RWPE2 (cell line): Measurements from ENCODE around the gene KNTC1.
A peak's percentile ranks its signal among the peaks of the same experiment; 100 is the strongest.

Experiments
- ATAC-seq: fragments of 200-7000 bp; cut with Tn5 transposase; 3 replicates; pipeline ENCODE4 v1.9.1; 2021; ENCODE audit warnings: low read depth
- DNase-seq: peaks from one replicate; pipeline ENCODE4 v3.0.0-alpha.2; 2020; ENCODE audit warnings: low spot score
- H3K27ac ChIP-seq: fragments of 450-650 bp; 2 replicates; pipeline ENCODE4 v1.5.1; 2017; ENCODE audit warnings: mild to moderate bottlenecking; ENCODE audit not compliant: poor library complexity, severe bottlenecking
- H3K27me3 ChIP-seq: fragments of 250-450 bp; sonication (Bioruptor Pico); 2 replicates; pipeline ENCODE4 v1.5.1; 2021; ENCODE audit warnings: mild to moderate bottlenecking, moderate library complexity; ENCODE audit not compliant: insufficient read depth, poor library complexity, severe bottlenecking
- H3K36me3 ChIP-seq: fragments of 250-450 bp; sonication (Bioruptor Pico); 2 replicates; pipeline ENCODE4 v1.5.1; 2020; ENCODE audit warnings: low read depth, mild to moderate bottlenecking, moderate library complexity
- H3K4me1 ChIP-seq: fragments of 250-450 bp; sonication (Bioruptor Pico); 2 replicates; pipeline ENCODE4 v1.5.1; 2021; ENCODE audit warnings: mild to moderate bottlenecking, moderate library complexity; ENCODE audit not compliant: insufficient read depth, poor library complexity, severe bottlenecking
- H3K4me3 ChIP-seq: fragments of 250-450 bp; sonication (Bioruptor Pico); 2 replicates; pipeline ENCODE4 v1.5.1; 2021; ENCODE audit warnings: mild to moderate bottlenecking, moderate library complexity; ENCODE audit not compliant: severe bottlenecking
- H3K9me3 ChIP-seq: fragments of 250-450 bp; sonication (Bioruptor Pico); 2 replicates; pipeline ENCODE4 v1.5.1; 2021; ENCODE audit warnings: mild to moderate bottlenecking, moderate library complexity; ENCODE audit not compliant: severe bottlenecking
- TF ChIP-seq, protein P1 (sequence below): fragments of 450-650 bp; IDR thresholded peaks from one replicate; pipeline ENCODE4 v1.5.1; 2017; ENCODE audit warnings: mild to moderate bottlenecking, moderate library complexity; ENCODE audit not compliant: poor library complexity, severe bottlenecking

The KNTC1 gene

DNA sequence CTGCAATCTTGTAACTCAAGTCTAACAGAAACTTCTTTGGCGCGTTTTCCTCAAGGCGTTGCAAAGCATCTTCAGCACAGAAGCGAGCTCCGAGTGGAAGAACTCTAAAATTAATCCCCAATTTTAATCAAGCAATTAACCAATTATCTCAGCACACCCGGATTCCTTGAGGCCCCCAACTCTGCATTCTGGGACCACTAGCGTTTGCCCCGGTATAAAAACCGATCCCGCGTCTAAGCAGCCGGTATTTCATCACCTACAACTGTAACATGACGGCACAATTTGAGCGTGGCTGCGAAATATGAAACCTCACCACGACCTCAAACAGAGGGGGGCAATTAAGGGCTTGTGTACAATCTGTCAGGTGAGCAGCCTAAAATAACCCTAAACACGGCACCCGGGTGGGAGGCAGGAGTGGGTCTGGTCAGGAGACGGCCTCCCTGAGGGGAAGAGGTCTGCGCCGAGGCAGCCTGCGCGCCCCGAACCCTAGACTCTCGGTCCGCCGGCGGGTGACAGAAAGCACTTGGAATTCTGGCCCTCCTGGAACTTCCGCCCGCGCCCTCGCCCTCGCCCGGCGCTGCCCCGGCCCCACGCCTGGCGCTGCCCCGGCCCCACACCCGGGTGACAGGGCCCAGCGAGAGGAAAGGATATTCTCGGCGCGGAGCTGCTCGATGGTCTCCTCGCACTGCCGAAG lies 26.9 kb upstream of the KNTC1 start:
- no peaks in the 10 kb centered on the region for H3K27me3 ChIP-seq
- DNase-seq (no peak), ATAC-seq (peak; percentile 20)
- H3K4me1 ChIP-seq: peaks cover 10% of the 10 kb centered on the region
- TF ChIP-seq, protein P1, sequence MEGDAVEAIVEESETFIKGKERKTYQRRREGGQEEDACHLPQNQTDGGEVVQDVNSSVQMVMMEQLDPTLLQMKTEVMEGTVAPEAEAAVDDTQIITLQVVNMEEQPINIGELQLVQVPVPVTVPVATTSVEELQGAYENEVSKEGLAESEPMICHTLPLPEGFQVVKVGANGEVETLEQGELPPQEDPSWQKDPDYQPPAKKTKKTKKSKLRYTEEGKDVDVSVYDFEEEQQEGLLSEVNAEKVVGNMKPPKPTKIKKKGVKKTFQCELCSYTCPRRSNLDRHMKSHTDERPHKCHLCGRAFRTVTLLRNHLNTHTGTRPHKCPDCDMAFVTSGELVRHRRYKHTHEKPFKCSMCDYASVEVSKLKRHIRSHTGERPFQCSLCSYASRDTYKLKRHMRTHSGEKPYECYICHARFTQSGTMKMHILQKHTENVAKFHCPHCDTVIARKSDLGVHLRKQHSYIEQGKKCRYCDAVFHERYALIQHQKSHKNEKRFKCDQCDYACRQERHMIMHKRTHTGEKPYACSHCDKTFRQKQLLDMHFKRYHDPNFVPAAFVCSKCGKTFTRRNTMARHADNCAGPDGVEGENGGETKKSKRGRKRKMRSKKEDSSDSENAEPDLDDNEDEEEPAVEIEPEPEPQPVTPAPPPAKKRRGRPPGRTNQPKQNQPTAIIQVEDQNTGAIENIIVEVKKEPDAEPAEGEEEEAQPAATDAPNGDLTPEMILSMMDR: no peak
- H3K9me3 ChIP-seq: no peaks in the 10 kb centered on the region
- peak overlapping the region; percentile 90 for H3K27ac ChIP-seq
- H3K36me3 ChIP-seq: peaks cover 54% of the 10 kb centered on the region
- peak overlapping the region; percentile 65 for H3K4me3 ChIP-seq

DNA sequence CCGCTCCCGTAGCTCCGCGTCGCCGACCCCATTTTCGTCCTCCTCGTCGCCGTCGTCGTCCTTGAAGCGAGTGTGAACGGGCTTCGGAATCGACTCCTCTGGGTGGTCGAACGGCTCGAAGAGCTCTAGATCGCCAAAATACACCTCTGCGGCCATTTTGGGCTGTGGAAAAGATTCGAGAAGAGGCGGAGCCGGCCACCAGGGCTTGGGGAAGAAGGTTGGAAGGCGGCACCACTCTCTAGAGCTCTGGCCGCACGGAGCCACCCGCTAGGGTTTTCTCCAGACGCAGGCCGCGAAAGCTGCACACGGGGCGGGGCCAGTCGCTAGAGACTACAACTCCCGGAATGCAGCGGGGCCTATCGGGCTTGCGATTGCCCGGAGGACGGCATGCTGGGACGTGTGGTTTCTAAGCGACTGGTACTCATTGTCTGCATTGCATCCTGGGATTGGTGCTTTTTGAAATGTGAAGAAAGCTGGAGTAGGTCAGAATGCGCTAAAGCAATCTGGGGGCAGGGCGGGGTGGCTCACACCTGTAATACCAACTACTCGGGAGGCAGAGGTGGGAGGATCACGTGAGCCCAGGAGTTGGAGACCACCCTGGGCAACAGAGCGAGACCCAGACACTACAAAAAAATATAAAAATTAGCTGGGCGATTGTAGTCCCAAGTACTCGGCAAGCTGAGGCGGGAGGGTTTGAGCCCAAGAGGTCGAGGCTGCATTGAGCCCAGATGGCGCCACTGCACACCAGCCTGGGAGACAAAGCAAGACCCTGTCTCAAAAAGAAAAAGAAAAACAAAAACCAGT lies 26.2 kb upstream of the KNTC1 start, which contains the start of gene ZCCHC8:
Gene ZCCHC8, minus strand, starts transcription at position 248 of the 804 bp plus-strand sequence. Its CDS starts 92 bp downstream, at position 156.
- H3K27me3 ChIP-seq: no peaks in the 10 kb centered on the region
- no peaks in the 10 kb centered on the region for H3K9me3 ChIP-seq
- ATAC-seq (peak; percentile 95), DNase-seq (peak; percentile 98)
- TF ChIP-seq, protein P1: peak; percentile 12
- H3K36me3 ChIP-seq: peaks cover 58% of the 10 kb centered on the region
- peaks cover 10% of the 10 kb centered on the region for H3K4me1 ChIP-seq
- peak within 1 kb of the TSS; percentile 90 for H3K27ac ChIP-seq
- H3K4me3 ChIP-seq: peak within 1 kb of the TSS; percentile 65

DNA sequence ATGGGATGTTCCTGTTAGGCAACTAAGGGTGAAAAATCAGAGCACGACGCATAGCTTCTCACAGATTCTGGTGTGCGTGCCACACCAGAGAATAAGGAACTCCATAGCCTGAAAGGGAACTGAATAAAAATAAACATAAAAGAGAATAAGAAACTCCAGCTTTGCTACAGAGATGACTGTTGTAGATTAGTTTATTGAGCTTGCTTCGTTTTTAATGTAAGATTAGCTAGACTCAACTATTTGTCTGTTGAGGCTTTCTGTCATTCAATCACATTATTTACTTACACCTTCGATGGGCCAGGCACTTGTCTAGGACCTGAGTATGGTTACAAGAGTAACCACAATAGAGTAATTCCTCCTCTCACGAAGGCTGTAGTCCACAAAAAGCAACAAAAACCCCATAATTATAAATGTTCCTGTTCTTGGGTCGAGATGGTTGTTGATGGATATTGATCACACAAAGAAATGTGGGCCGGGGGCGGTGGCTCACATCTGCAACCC lies 25.5 kb upstream of the KNTC1 start:
- TF ChIP-seq, protein P1: no peak
- no peak for ATAC-seq
- Histone ChIP-seq H3K27ac (peak overlapping the region; percentile 90), H3K36me3 (peaks cover 61% of the 10 kb centered on the region), H3K9me3 (no peaks in the 10 kb centered on the region), H3K4me3 (no peak overlapping the region), H3K4me1 (peaks cover 10% of the 10 kb centered on the region), H3K27me3 (no peaks in the 10 kb centered on the region)
- no peak for DNase-seq

DNA sequence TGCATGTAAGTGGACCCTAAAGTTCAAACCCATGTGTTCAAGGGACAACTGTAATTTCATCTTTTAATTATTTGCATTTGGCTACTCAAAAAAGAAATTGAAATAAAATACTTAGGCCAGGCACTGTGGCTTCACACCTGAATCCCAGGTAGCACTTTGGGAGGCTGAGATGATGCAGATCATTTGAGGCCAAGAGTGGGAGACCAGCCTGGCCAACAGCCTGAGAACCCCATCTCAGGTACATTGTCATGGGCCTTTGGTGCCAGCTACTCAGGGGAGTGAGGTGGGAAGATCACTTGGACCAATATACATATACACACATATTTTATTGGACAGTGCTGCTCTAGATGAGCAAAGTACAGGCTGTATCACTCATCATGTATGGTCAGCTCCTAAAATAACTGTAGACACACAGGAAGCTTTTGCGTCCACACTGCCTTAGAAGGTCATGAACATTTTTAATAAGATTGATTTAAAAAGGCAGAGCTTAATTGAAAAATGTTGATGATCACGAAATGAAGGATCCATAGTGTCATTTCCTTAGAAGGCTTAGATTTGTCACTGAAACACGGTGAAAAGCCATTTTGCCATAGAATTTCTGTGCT lies 23.8 kb upstream of the KNTC1 start:
- no peaks in the 10 kb centered on the region for H3K27me3 ChIP-seq
- ATAC-seq: no peak
- no peak overlapping the region for H3K4me3 ChIP-seq
- no peaks in the 10 kb centered on the region for H3K9me3 ChIP-seq
- peaks cover 8% of the 10 kb centered on the region for H3K4me1 ChIP-seq
- no peak overlapping the region for H3K27ac ChIP-seq
- no peak for DNase-seq
- peaks cover 61% of the 10 kb centered on the region for H3K36me3 ChIP-seq
- TF ChIP-seq, protein P1: no peak
